PC-9 (cell line): ENCODE data around the gene EDN2. TPM values are rescaled to one million over a fixed set of nuclear protein-coding genes. Genes with fewer than 3 reads are reported as not detected.
A peak's percentile ranks its signal among the peaks of the same experiment; 100 is the strongest.

ENCODE experiments used
- BruUV-seq: library from RNA; stranded (reverse); fragments of 400-500 nt; replicated peaks from 2 replicates; lab custom pipeline; 2021; lab: Mats Ljungman, UMichigan
- CTCF ChIA-PET: fragments of 300-600 bp; sonication (Branson Sonifier 250); formaldehyde crosslinking; loops from one replicate; lab custom pipeline; 2022; ENCODE audit warnings: antibody characterized with exemption; lab: Charles Lee
- POLR2A ChIA-PET: fragments of 300-600 bp; sonication (Branson Sonifier 250); formaldehyde crosslinking; loops from one replicate; lab custom pipeline; 2022; ENCODE audit warnings: antibody characterized with exemption; ENCODE audit not compliant: unreplicated experiment; lab: Charles Lee
- DNase-seq, 2 experiments: peaks; one replicate each; pipeline versions ENCODE4 v3.0.0 to v3.0.0-alpha.2; 2015 to 2022; ENCODE audit warnings: mixed read lengths in 1 of 2
- H2AFZ ChIP-seq: fragments of 200-600 bp; sonication (generic); 2 replicates; pipeline ENCODE4 v1.8.1; 2017; ENCODE audit warnings: antibody characterized with exemption
- H3F3A ChIP-seq: fragments of 200-600 bp; sonication (generic); 2 replicates; pipeline ENCODE4 v1.8.1; 2017; ENCODE audit warnings: antibody characterized with exemption, mild to moderate bottlenecking, low read depth; ENCODE audit not compliant: insufficient read depth
- H3K27ac ChIP-seq: fragments of 200-600 bp; sonication (generic); 2 replicates; pipeline ENCODE4 v1.6.1; 2016; ENCODE audit warnings: mixed run types
- H3K27me3 ChIP-seq: fragments of 200-600 bp; sonication (generic); 2 replicates; pipeline ENCODE4 v1.6.1; 2016; ENCODE audit warnings: low read depth, mixed run types; ENCODE audit not compliant: insufficient read depth
- H3K36me3 ChIP-seq: fragments of 200-600 bp; sonication (generic); 2 replicates; pipeline ENCODE4 v1.6.1; 2016; ENCODE audit warnings: low read depth, mixed run types
- H3K4me1 ChIP-seq: fragments of 200-600 bp; sonication (generic); replicated peaks from 2 replicates; pipeline ENCODE4 v1.6.1; 2016; ENCODE audit warnings: mixed run types; ENCODE audit not compliant: insufficient read depth
- H3K4me2 ChIP-seq: fragments of 200-600 bp; sonication (generic); 2 replicates; pipeline ENCODE4 v1.6.1; 2017; ENCODE audit warnings: mixed run types
- H3K4me3 ChIP-seq: fragments of 200-600 bp; sonication (generic); 2 replicates; pipeline ENCODE4 v1.6.1; 2016; ENCODE audit warnings: mixed run types
- H3K79me2 ChIP-seq: fragments of 200-600 bp; sonication (generic); 2 replicates; pipeline ENCODE4 v1.6.1; 2017; ENCODE audit warnings: low read depth, mixed run types
- H3K9me2 ChIP-seq: fragments of 200-600 bp; sonication (generic); 2 replicates; pipeline ENCODE4 v1.8.1; 2017; ENCODE audit warnings: mild to moderate bottlenecking; ENCODE audit not compliant: insufficient read depth
- H3K9me3 ChIP-seq: fragments of 200-600 bp; sonication (generic); 2 replicates; pipeline ENCODE4 v1.8.1; 2016; ENCODE audit warnings: low read depth; ENCODE audit not compliant: insufficient read depth
- H4K20me1 ChIP-seq: fragments of 200-600 bp; sonication (generic); 2 replicates; pipeline ENCODE4 v1.8.1; 2017; ENCODE audit not compliant: insufficient read depth
- EZH2 ChIP-seq: fragments of 200-600 bp; sonication (generic); IDR thresholded peaks from 2 replicates; pipeline ENCODE4 v1.8.0; 2017; ENCODE audit warnings: antibody characterized with exemption, low read depth
- intact Hi-C: fragments of 100-400 bp; cut with micrococcal nuclease; formaldehyde crosslinking; loops from one replicate; pipeline ENCODE4 v1.10.0; 2022; ENCODE audit not compliant: unreplicated experiment
- total RNA-seq: library from RNA; stranded (reverse); gene quantifications from 2 replicates; pipeline ENCODE4 v1.2.3, GENCODE V29; 2021
- TF ChIP-seq, protein P1 (sequence below): fragments of 200-600 bp; sonication (generic); conservative IDR thresholded peaks from 2 replicates; pipeline ENCODE4 v1.6.1; 2017; ENCODE audit warnings: mixed run types, antibody characterized with exemption, mild to moderate bottlenecking, moderate library complexity

EDN2 gene
- total RNA-seq, 1 experiment from 2014 or later, result 0.48 TPM

- no peaks in the 10 kb centered on the region for H3K9me3 ChIP-seq
- H3K79me2 ChIP-seq, result no peaks in the 10 kb centered on the region
- intact Hi-C loops, result loop anchor here (1.0 to 10.0 kb wide), 3 partner anchors 21 to 630 kb away; partner anchors contain the start of gene CITED4
- 0 out of 2 replicates have a peak overlapping the region, but pooled peaks have one; percentile 76 for H3K4me2 ChIP-seq
- POLR2A ChIA-PET, result no interaction called here
- BruUV-seq, result no TSS peak
- no peak overlapping the region for H2AFZ ChIP-seq
- no peaks in the 10 kb centered on the region for H3K27me3 ChIP-seq
- H3K4me3 ChIP-seq, result no peak overlapping the region
- no peak overlapping the region for H3K27ac ChIP-seq
- no peaks in the 10 kb centered on the region for H3K36me3 ChIP-seq
- TF ChIP-seq, protein P1, sequence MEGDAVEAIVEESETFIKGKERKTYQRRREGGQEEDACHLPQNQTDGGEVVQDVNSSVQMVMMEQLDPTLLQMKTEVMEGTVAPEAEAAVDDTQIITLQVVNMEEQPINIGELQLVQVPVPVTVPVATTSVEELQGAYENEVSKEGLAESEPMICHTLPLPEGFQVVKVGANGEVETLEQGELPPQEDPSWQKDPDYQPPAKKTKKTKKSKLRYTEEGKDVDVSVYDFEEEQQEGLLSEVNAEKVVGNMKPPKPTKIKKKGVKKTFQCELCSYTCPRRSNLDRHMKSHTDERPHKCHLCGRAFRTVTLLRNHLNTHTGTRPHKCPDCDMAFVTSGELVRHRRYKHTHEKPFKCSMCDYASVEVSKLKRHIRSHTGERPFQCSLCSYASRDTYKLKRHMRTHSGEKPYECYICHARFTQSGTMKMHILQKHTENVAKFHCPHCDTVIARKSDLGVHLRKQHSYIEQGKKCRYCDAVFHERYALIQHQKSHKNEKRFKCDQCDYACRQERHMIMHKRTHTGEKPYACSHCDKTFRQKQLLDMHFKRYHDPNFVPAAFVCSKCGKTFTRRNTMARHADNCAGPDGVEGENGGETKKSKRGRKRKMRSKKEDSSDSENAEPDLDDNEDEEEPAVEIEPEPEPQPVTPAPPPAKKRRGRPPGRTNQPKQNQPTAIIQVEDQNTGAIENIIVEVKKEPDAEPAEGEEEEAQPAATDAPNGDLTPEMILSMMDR, result no peak
- TF ChIP-seq EZH2, result no peak
- H3K4me1 ChIP-seq, result peaks cover 63% of the 10 kb centered on the region
- DNase-seq, result no peak
- H4K20me1 ChIP-seq, result no peaks in the 10 kb centered on the region
- H3F3A ChIP-seq, result peaks cover 45% of the 10 kb centered on the region
- CTCF ChIA-PET, result interaction anchor here (0.7 to 1.5 kb wide), 2 partner anchors 21 to 60 kb away, joined by 3 to 7 read pairs; no protein-coding TSS in a partner anchor
- no peaks in the 10 kb centered on the region for H3K9me2 ChIP-seq
Measured at GRCh38 chr1:41494351-41495209, 10.1 kb upstream of the EDN2 start.

DNA sequence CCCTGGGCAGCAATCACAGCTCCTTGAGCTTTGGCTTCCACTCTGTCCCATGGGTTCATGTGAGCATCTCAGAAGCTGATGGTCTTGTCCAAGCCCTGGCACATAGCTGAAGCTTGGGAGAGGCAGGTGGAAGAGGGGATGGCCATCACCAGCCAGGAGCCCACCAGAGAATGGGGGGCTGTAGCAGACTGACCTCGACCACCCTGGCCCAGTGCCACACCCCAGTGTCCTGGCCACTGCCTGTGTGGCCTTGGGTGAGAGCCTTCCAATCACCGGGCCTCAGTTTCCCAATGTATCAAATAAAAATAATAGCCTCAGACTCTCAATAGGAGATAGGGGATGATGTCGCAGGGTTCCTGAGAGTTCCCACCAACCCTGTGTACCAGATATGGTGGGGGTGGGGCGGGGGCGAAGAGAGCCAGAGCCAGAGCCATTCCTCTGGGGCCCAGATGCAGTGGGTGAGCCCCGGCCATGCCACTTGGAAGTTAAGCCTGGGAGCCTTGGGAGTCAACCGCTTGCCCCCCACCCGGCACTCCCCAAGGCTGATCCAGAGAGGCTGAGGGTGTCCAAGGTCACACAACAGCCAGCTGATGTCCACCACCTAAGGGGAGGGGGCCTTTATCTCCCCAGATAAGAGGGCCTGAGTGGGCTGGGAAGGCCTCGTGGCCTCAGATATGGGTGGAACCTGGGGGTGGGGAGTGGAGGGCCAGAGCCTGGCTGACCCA, 9.3 kb upstream of the EDN2 start:
- POLR2A ChIA-PET, result interaction anchor here (0.6 to 1.2 kb wide), 4 partner anchors 20 to 728 kb away, joined by 3 to 8 read pairs (median 4); no protein-coding TSS in a partner anchor
- Histone ChIP-seq H3K9me2 (no peaks in the 10 kb centered on the region), H3K4me2 (no peak overlapping the region), H3F3A (peaks cover 37% of the 10 kb centered on the region), H4K20me1 (no peaks in the 10 kb centered on the region), H3K27me3 (no peaks in the 10 kb centered on the region), H3K36me3 (no peaks in the 10 kb centered on the region), H3K79me2 (no peaks in the 10 kb centered on the region), H3K4me3 (no peak overlapping the region), H3K4me1 (peaks cover 55% of the 10 kb centered on the region), H3K27ac (peak overlapping the region; percentile 36; the same call in 1 of the 2 replicates), H3K9me3 (no peaks in the 10 kb centered on the region), H2AFZ (no peak overlapping the region)
- no peak for DNase-seq
- CTCF ChIA-PET, result interaction anchor here (0.5 to 2.3 kb wide), 5 partner anchors 10 to 1284 kb away, joined by 3 to 17 read pairs (median 4); partner anchors contain the start of gene EDN2
- no TSS peak for BruUV-seq
- no peak for TF ChIP-seq EZH2
- TF ChIP-seq, protein P1, result no peak
- intact Hi-C loops, result loop anchor here (10.0 kb wide), 1 partner anchor 629 kb away; the partner anchor contains the start of gene CITED4

DNA sequence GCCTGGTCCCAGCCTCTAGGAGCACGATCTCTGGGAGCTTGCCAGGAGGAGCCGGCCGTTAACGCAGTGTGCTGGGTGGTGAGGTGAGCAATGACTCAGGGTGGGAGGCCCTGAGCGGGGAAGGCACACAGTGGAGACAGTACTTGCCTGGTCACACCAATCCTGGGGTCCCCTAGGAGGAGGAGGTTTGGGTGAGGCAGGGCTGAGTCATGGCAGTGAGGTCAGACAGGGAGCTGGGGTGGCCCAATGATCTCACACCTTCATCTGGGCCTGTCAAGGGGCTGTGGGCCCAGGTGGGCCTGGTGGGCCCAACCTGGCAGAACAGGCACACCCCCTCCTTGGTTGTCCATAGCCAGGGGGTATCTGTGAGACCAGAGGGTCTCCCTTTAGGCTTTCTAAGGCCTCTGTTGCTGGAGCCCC, 8.6 kb upstream of the EDN2 start:
- H3K9me3 ChIP-seq, result no peaks in the 10 kb centered on the region
- no peaks in the 10 kb centered on the region for H3K9me2 ChIP-seq
- no peak overlapping the region for H2AFZ ChIP-seq
- H3K27me3 ChIP-seq, result no peaks in the 10 kb centered on the region
- BruUV-seq, result no TSS peak
- no peak overlapping the region for H3K4me2 ChIP-seq
- POLR2A ChIA-PET, result interaction anchor here (0.6 to 1.2 kb wide), 4 partner anchors 20 to 729 kb away, joined by 3 to 8 read pairs (median 4); no protein-coding TSS in a partner anchor
- no peaks in the 10 kb centered on the region for H3K79me2 ChIP-seq
- DNase-seq, result peak; percentile 80 to 86
- CTCF ChIA-PET, result interaction anchor here (0.5 to 2.3 kb wide), 6 partner anchors 9 to 1285 kb away, joined by 3 to 17 read pairs (median 4); partner anchors contain the start of gene EDN2
- H3F3A ChIP-seq, result peaks cover 30% of the 10 kb centered on the region
- H3K36me3 ChIP-seq, result no peaks in the 10 kb centered on the region
- intact Hi-C loops, result loop anchor here (10.0 kb wide), 1 partner anchor 628 kb away; the partner anchor contains the start of gene CITED4
- H3K4me3 ChIP-seq, result no peak overlapping the region
- no peak for TF ChIP-seq EZH2
- TF ChIP-seq, protein P1, result no peak
- H3K4me1 ChIP-seq, result peaks cover 48% of the 10 kb centered on the region
- peak overlapping the region; percentile 36; the same call in 1 of the 2 replicates for H3K27ac ChIP-seq
- no peaks in the 10 kb centered on the region for H4K20me1 ChIP-seq
